ENCODE measurements around the gene C11orf54. TPM values are rescaled to one million over a fixed set of nuclear protein-coding genes. Genes with fewer than 3 reads are reported as not detected.

Gene C11orf54
- polyA plus RNA-seq, 1 donor (not counting 4 experiments of a cell fraction or from before 2014, with no cell fraction given): 11.9 TPM

GRCh38 chr11:93784935-93785360, 43.5 kb downstream of the C11orf54 start:
- Histone ChIP-seq H3K9me1 (ENCODE audit: control insufficient read depth, extremely low read depth, insufficient read depth, low read length) (no peaks in the 10 kb centered on the region), H2AFZ (ENCODE audit: control insufficient read depth, low read length) (no peak overlapping the region), H3K4me2 (ENCODE audit: control insufficient read depth, extremely low read depth, insufficient read depth, low read depth, low read length) (peak overlapping the region; percentile 83), H3K9me3 (ENCODE audit: control insufficient read depth, low read depth, low read length) (no peaks in the 10 kb centered on the region), H3K4me3 (ENCODE audit: control insufficient read depth in 2 of 3, extremely low read depth in 1 of 3, insufficient read depth in 2 of 3, low read depth in 1 of 3, low read length in 3 of 3) (peak overlapping the region; percentile 85 to 97 (median 90)), H3K36me3 (ENCODE audit: control insufficient read depth in 2 of 2, extremely low read depth in 1 of 2, insufficient read depth in 2 of 2, low read length in 2 of 2) (peaks cover 3 to 11% of the 10 kb centered on the region in 2 experiments), H3K9ac (ENCODE audit: control insufficient read depth, extremely low read depth, insufficient read depth, low read length) (peak overlapping the region; percentile 98), H3K79me2 (ENCODE audit: control insufficient read depth, insufficient read depth, low read length) (peaks cover 58% of the 10 kb centered on the region), H3K4me1 (ENCODE audit: control insufficient read depth, extremely low read depth, insufficient read depth, low read length) (peaks cover 27% of the 10 kb centered on the region), H3K27ac (ENCODE audit: control insufficient read depth, insufficient read depth, low read length) (peak overlapping the region; percentile 95), H4K20me1 (ENCODE audit: control insufficient read depth, extremely low read depth, insufficient read depth, low read length) (peaks cover 12% of the 10 kb centered on the region), H3K27me3 (ENCODE audit: control insufficient read depth, extremely low read depth, insufficient read depth, low read length) (no peaks in the 10 kb centered on the region)
- dilution Hi-C loops (cut with MboI; ENCODE audit: extremely low pct_ligation_motif_present, low sequenced_read_pairs): no loop called here
- DNase-seq (ENCODE audit: low read depth, low spot score): no peak
- FAIRE-seq: no peak
- TF ChIP-seq EZH2 (IDR thresholded peaks at IDR 0.05; ENCODE audit: low read length): no peak
- TF ChIP-seq, protein P1, sequence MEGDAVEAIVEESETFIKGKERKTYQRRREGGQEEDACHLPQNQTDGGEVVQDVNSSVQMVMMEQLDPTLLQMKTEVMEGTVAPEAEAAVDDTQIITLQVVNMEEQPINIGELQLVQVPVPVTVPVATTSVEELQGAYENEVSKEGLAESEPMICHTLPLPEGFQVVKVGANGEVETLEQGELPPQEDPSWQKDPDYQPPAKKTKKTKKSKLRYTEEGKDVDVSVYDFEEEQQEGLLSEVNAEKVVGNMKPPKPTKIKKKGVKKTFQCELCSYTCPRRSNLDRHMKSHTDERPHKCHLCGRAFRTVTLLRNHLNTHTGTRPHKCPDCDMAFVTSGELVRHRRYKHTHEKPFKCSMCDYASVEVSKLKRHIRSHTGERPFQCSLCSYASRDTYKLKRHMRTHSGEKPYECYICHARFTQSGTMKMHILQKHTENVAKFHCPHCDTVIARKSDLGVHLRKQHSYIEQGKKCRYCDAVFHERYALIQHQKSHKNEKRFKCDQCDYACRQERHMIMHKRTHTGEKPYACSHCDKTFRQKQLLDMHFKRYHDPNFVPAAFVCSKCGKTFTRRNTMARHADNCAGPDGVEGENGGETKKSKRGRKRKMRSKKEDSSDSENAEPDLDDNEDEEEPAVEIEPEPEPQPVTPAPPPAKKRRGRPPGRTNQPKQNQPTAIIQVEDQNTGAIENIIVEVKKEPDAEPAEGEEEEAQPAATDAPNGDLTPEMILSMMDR (optimal IDR thresholded peaks at IDR 0.05 in 1 of 3, IDR thresholded peaks at IDR 0.05 in 1 of 3, conservative IDR thresholded peaks at IDR 0.05 in 1 of 3; ENCODE audit: extremely low read depth in 1 of 3, insufficient read depth in 2 of 3, low read length in 3 of 3): no peak

GRCh38 chr11:93791493-93791892, 50.0 kb downstream of the C11orf54 start:
- peaks cover 8% of the 10 kb centered on the region for H3K4me1 ChIP-seq (ENCODE audit: control insufficient read depth, extremely low read depth, insufficient read depth, low read length)
- no peaks in the 10 kb centered on the region for H3K9me3 ChIP-seq (ENCODE audit: control insufficient read depth, low read depth, low read length)
- no peak overlapping the region for H3K9ac ChIP-seq (ENCODE audit: control insufficient read depth, extremely low read depth, insufficient read depth, low read length)
- H3K27ac ChIP-seq (ENCODE audit: control insufficient read depth, insufficient read depth, low read length): no peak overlapping the region
- TF ChIP-seq, protein P1 (optimal IDR thresholded peaks at IDR 0.05 in 1 of 3, IDR thresholded peaks at IDR 0.05 in 1 of 3, conservative IDR thresholded peaks at IDR 0.05 in 1 of 3; ENCODE audit: extremely low read depth in 1 of 3, insufficient read depth in 2 of 3, low read length in 3 of 3): no peak
- H3K9me1 ChIP-seq (ENCODE audit: control insufficient read depth, extremely low read depth, insufficient read depth, low read length): no peaks in the 10 kb centered on the region
- no peak overlapping the region for H3K4me3 ChIP-seq (ENCODE audit: control insufficient read depth in 2 of 3, extremely low read depth in 1 of 3, insufficient read depth in 2 of 3, low read depth in 1 of 3, low read length in 3 of 3)
- H2AFZ ChIP-seq (ENCODE audit: control insufficient read depth, low read length): no peak overlapping the region
- H4K20me1 ChIP-seq (ENCODE audit: control insufficient read depth, extremely low read depth, insufficient read depth, low read length): no peaks in the 10 kb centered on the region
- peaks cover 42% of the 10 kb centered on the region for H3K79me2 ChIP-seq (ENCODE audit: control insufficient read depth, insufficient read depth, low read length)
- DNase-seq (ENCODE audit: low read depth, low spot score) (no peak), FAIRE-seq (no peak)
- peaks cover 13 to 30% of the 10 kb centered on the region in 2 experiments for H3K36me3 ChIP-seq (ENCODE audit: control insufficient read depth in 2 of 2, extremely low read depth in 1 of 2, insufficient read depth in 2 of 2, low read length in 2 of 2)
- H3K4me2 ChIP-seq (ENCODE audit: control insufficient read depth, extremely low read depth, insufficient read depth, low read depth, low read length): no peak overlapping the region
- no peaks in the 10 kb centered on the region for H3K27me3 ChIP-seq (ENCODE audit: control insufficient read depth, extremely low read depth, insufficient read depth, low read length)
- dilution Hi-C loops (cut with MboI; ENCODE audit: extremely low pct_ligation_motif_present, low sequenced_read_pairs): no loop called here

Data from keratinocyte (primary cell).